Measurements from ENCODE around the gene DEPDC5. TPM values are rescaled to one million over a fixed set of nuclear protein-coding genes. Genes with fewer than 3 reads are reported as not detected.

Gene DEPDC5
- total and polyA plus RNA-seq, 2 of the 8 experiments (the other 6 are each of a cell fraction or from before 2014, with no cell fraction given), result 18.3 to 26.5 TPM

DNA sequence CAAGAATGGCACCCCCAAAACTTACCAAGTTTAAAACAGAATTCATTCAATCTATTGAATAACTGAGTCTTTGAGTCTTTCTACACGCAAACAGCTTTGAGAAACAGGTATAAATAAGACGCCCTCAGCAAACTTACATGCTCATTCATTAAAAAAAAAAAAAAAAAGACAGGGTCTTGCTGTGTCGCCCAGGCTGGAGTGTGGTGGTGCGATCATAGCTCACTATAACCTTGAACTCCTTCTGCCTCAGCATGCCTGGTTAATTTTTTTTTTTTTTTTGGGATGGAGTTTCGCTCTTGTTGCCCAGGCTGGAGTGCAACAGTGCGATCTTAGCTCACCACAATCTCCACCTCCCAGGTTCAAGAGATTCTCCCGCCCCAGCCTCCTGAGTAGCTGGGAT is 9.9 kb upstream of the DEPDC5 start (continued):
- TF ChIP-seq HDAC2 (IDR thresholded peaks at IDR 0.05; ENCODE audit: borderline replicate concordance in 1 of 2, low read depth in 2 of 2, low read length in 2 of 2) (no peak), JUND (IDR thresholded peaks at IDR 0.05; ENCODE audit: low read length) (no peak), SAP30 (IDR thresholded peaks at IDR 0.05; ENCODE audit: insufficient read depth, insufficient replicate concordance, low read length) (no peak)
- TF ChIP-seq, protein P1, sequence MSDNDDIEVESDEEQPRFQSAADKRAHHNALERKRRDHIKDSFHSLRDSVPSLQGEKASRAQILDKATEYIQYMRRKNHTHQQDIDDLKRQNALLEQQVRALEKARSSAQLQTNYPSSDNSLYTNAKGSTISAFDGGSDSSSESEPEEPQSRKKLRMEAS (IDR thresholded peaks at IDR 0.05), result no peak
